H1 (cell line): ENCODE results near the gene KLK1. TPM values are rescaled to one million over a fixed set of nuclear protein-coding genes. Genes with fewer than 3 reads are reported as not detected.

Experiments
- CTCF ChIA-PET: fragments of 300-600 bp; sonication (Branson Sonifier 250); formaldehyde crosslinking; loops from one replicate; lab custom pipeline; 2021; ENCODE audit not compliant: partially characterized antibody; lab: Charles Lee
- POLR2A ChIA-PET: fragments of 300-600 bp; sonication (Branson Sonifier 250); formaldehyde crosslinking; loops from one replicate; lab custom pipeline; 2021; ENCODE audit warnings: inconsistent platforms; ENCODE audit not compliant: partially characterized antibody; lab: Charles Lee
- DNase-seq, 2 experiments: peaks; one replicate each; pipeline versions ENCODE4 v3.0.0 to v3.0.0-alpha.2; 2010 to 2022; ENCODE audit warnings: low spot score in 2 of 2, low read depth in 1 of 2, mixed read lengths in 1 of 2
- FAIRE-seq: peaks from 2 replicates; lab custom pipeline; 2011; peaks lifted over from hg19 to GRCh38; lab: Jason Lieb, UNC
- H2AFZ ChIP-seq: 2 replicates; pipeline ENCODE4 v1.8.1; 2012; ENCODE audit warnings: low read length, inconsistent platforms
- H2AK5ac ChIP-seq: 2 replicates; pipeline ENCODE4 v1.6.1; 2013; ENCODE audit warnings: low read depth, low read length
- H2BK120ac ChIP-seq: replicated peaks from 2 replicates; pipeline ENCODE3; 2013; ENCODE audit warnings: low read depth, low read length, inconsistent platforms
- H2BK12ac ChIP-seq: 2 replicates; pipeline ENCODE4 v1.6.1; 2013; ENCODE audit warnings: low read depth, low read length
- H2BK15ac ChIP-seq: 2 replicates; pipeline ENCODE4 v1.6.1; 2013; ENCODE audit warnings: low read length
- H2BK20ac ChIP-seq: 2 replicates; pipeline ENCODE4 v1.6.1; 2013; ENCODE audit warnings: low read length
- H2BK5ac ChIP-seq: 2 replicates; pipeline ENCODE4 v1.6.1; 2013; ENCODE audit warnings: low read depth, low read length
- H3K14ac ChIP-seq: 2 replicates; pipeline ENCODE4 v1.6.1; 2013; ENCODE audit warnings: inconsistent platforms; ENCODE audit not compliant: insufficient read length
- H3K18ac ChIP-seq: 2 replicates; pipeline ENCODE4 v1.6.1; 2013; ENCODE audit warnings: low read length; ENCODE audit errors: extremely low read depth
- H3K23ac ChIP-seq: 2 replicates; pipeline ENCODE4 v1.6.1; 2013; ENCODE audit warnings: inconsistent platforms; ENCODE audit not compliant: insufficient read length
- H3K23me2 ChIP-seq: 2 replicates; pipeline ENCODE4 v1.6.1; 2013; ENCODE audit warnings: low read depth, low read length
- H3K27ac ChIP-seq: 2 replicates; pipeline ENCODE4 v1.6.1; 2011; ENCODE audit warnings: low read depth, low read length, inconsistent platforms
- H3K27me3 ChIP-seq, 4 experiments: replicated peaks in 1 of 4; 1 replicate in 1 of 4; 2 replicates in 3 of 4; pipeline versions ENCODE4 v1.6.1 to v1.8.1; 2011 to 2013; ENCODE audit warnings: low read length in 3 of 4, mild to moderate bottlenecking in 3 of 4, inconsistent platforms in 2 of 4, mixed read lengths in 2 of 4, moderate library complexity in 1 of 4; ENCODE audit not compliant: control insufficient read depth in 3 of 4, insufficient read depth in 3 of 4; ENCODE audit errors: extremely low read depth in 1 of 4
- H3K36me3 ChIP-seq, 4 experiments: 2 replicates each; pipeline versions ENCODE4 v1.6.1 to v1.8.1; 2011 to 2013; ENCODE audit warnings: mild to moderate bottlenecking in 4 of 4, low read length in 3 of 4, moderate library complexity in 2 of 4, control low read depth in 1 of 4, inconsistent platforms in 1 of 4; ENCODE audit not compliant: insufficient read depth in 4 of 4, control insufficient read depth in 2 of 4
- H3K4ac ChIP-seq: replicated peaks from 2 replicates; pipeline ENCODE3; 2013; ENCODE audit warnings: low read length, low read depth, mixed read lengths, inconsistent platforms; ENCODE audit not compliant: insufficient read length
- H3K4me1 ChIP-seq, 4 experiments: replicated peaks in 1 of 4; 1 replicate in 1 of 4; 2 replicates in 3 of 4; pipeline versions ENCODE4 v1.6.1 to v1.8.1; 2011 to 2013; ENCODE audit warnings: low read length in 3 of 4, inconsistent platforms in 2 of 4, mixed read lengths in 1 of 4; ENCODE audit not compliant: insufficient read depth in 4 of 4, control insufficient read depth in 3 of 4
- H3K4me2 ChIP-seq, 2 experiments: 2 replicates each; pipeline versions ENCODE4 v1.6.1 to v1.8.1; 2011 to 2013; ENCODE audit warnings: low read depth in 2 of 2, low read length in 2 of 2, control low read depth in 1 of 2, inconsistent platforms in 1 of 2, mild to moderate bottlenecking in 1 of 2; ENCODE audit not compliant: insufficient read depth in 1 of 2
- H3K4me3 ChIP-seq, 4 experiments: fragments of 200-600, 300-600 bp in 1 of 4; sonication (generic), shearing (Covaris generic), sonication (Bioruptor Twin) in 1 of 4; 2 replicates each; pipeline versions ENCODE4 v1.5.1 to v1.8.1; 2011 to 2016; ENCODE audit warnings: low read length in 4 of 4, low read depth in 3 of 4, control low read depth in 2 of 4, inconsistent platforms in 2 of 4, mild to moderate bottlenecking in 2 of 4, mixed read lengths in 1 of 4, moderate library complexity in 1 of 4; ENCODE audit not compliant: insufficient read depth in 2 of 4; ENCODE audit errors: extremely low read depth in 1 of 4
- H3K56ac ChIP-seq: replicated peaks from 2 replicates; pipeline ENCODE3; 2013; ENCODE audit warnings: low read depth, mild to moderate bottlenecking, mixed read lengths, low read length, inconsistent platforms; ENCODE audit not compliant: insufficient read length
- H3K79me1 ChIP-seq: 2 replicates; pipeline ENCODE4 v1.6.1; 2013; ENCODE audit warnings: low read depth, low read length, control low read depth
- H3K79me2 ChIP-seq, 2 experiments: 2 replicates each; pipeline versions ENCODE4 v1.6.1 to v1.8.1; 2012 to 2013; ENCODE audit warnings: low read length in 2 of 2, mild to moderate bottlenecking in 2 of 2, inconsistent platforms in 1 of 2; ENCODE audit not compliant: insufficient read depth in 2 of 2, control insufficient read depth in 1 of 2
- H3K9ac ChIP-seq, 4 experiments: replicated peaks in 1 of 4; 1 replicate in 1 of 4; 2 replicates in 3 of 4; pipeline versions ENCODE4 v1.6.1 to v1.8.1; 2011 to 2013; ENCODE audit warnings: low read depth in 3 of 4, low read length in 3 of 4, control low read depth in 2 of 4, mild to moderate bottlenecking in 2 of 4, moderate library complexity in 2 of 4, inconsistent platforms in 1 of 4; ENCODE audit errors: extremely low read depth in 1 of 4
- H3K9me3 ChIP-seq, 2 experiments: 2 replicates each; pipeline versions ENCODE4 v1.6.1 to v1.8.1; 2012 to 2013; ENCODE audit warnings: mild to moderate bottlenecking in 2 of 2, moderate library complexity in 2 of 2, control low read depth in 1 of 2, inconsistent platforms in 1 of 2, low read depth in 1 of 2, low read length in 1 of 2, mixed read lengths in 1 of 2; ENCODE audit not compliant: insufficient read depth in 2 of 2
- H4K20me1 ChIP-seq, 2 experiments: replicated peaks in 1 of 2; 2 replicates each; pipeline versions ENCODE3 to v1.8.1; 2011 to 2013; ENCODE audit warnings: inconsistent platforms in 2 of 2, low read length in 2 of 2, mild to moderate bottlenecking in 1 of 2; ENCODE audit not compliant: insufficient read depth in 2 of 2, control insufficient read depth in 1 of 2
- H4K5ac ChIP-seq: 2 replicates; pipeline ENCODE4 v1.6.1; 2013; ENCODE audit warnings: low read length, low read depth, mixed read lengths, inconsistent platforms; ENCODE audit not compliant: insufficient read length
- H4K8ac ChIP-seq: 2 replicates; pipeline ENCODE4 v1.8.0; 2013; ENCODE audit warnings: mild to moderate bottlenecking, moderate library complexity, low read length, inconsistent platforms; ENCODE audit not compliant: insufficient read depth; ENCODE audit errors: extremely low read depth
- H4K91ac ChIP-seq: replicated peaks from 2 replicates; pipeline ENCODE3; 2013; ENCODE audit warnings: low read length, mixed read lengths, inconsistent platforms; ENCODE audit not compliant: insufficient read length
- BCL11A ChIP-seq, 2 experiments: IDR thresholded peaks; one replicate each; pipeline ENCODE4 v1.6.1; 2011; ENCODE audit warnings: low read depth in 2 of 2, low read length in 2 of 2, mild to moderate bottlenecking in 2 of 2
- POLR2AphosphoS5 ChIP-seq: IDR thresholded peaks from 2 replicates; pipeline ENCODE4 v1.6.1; 2011; ENCODE audit warnings: low read depth, low read length
- POU5F1 ChIP-seq: IDR thresholded peaks from 2 replicates; pipeline ENCODE4 v1.6.1; 2011; ENCODE audit warnings: low read depth, mild to moderate bottlenecking, low read length, moderate library complexity
- RXRA ChIP-seq: IDR thresholded peaks from 2 replicates; pipeline ENCODE4 v1.6.1; 2011; ENCODE audit warnings: low read depth, mild to moderate bottlenecking, low read length, moderate library complexity; ENCODE audit not compliant: insufficient read depth
- SAP30 ChIP-seq: fragments of 300-600 bp; sonication (generic); IDR thresholded peaks from 2 replicates; pipeline ENCODE4 v1.7.1; 2012; ENCODE audit warnings: low read length, moderate library complexity, mild to moderate bottlenecking, inconsistent platforms; ENCODE audit not compliant: insufficient read depth, insufficient replicate concordance
- WGBS, 2 experiments: shearing (Covaris generic) in 1 of 2; methylation state at CpG; one replicate each; pipeline versions ENCODE4 v1.1.6 to v1.1.7; 2013 to 2015; ENCODE audit warnings: low lambda C conversion rate in 2 of 2, mixed read lengths in 2 of 2, inconsistent platforms in 1 of 2, low coverage in 1 of 2, missing lambda C conversion rate in 1 of 2; ENCODE audit not compliant: insufficient replicate concordance in 2 of 2, insufficient coverage in 1 of 2, insufficient read length in 1 of 2; ENCODE audit errors: extremely low coverage in 1 of 2, missing lambda C conversion rate in 1 of 2; 5-methylcytosine and 5-hydroxymethylcytosine counted together
- polyA plus RNA-seq, 7 experiments: library from polyadenylated mRNA; depleted of rRNA in 3 of 7; stranded (reverse) in 5 of 7; unstranded in 2 of 7; fragments of >200 nt in 5 of 7; fragments of 200-250 nt in 2 of 7; gene quantifications; 1 replicate in 5 of 7; 2 replicates in 1 of 7; 4 replicates in 1 of 7; pipeline versions ENCODE4 v1.2.1 to v1.2.3, GENCODE V29; 2011 to 2013; ENCODE audit warnings: missing spikeins in 2 of 7, mixed read lengths in 2 of 7
- total RNA-seq: library from RNA; stranded (reverse); fragmentation: NEBNext Ultra II Directional; extraction: Animal tissue kit (Norgen Biotek cat#: 25700); gene quantifications from 2 replicates; pipeline ENCODE4 v1.2.1, GENCODE V29; 2021

The KLK1 gene
- total and polyA plus RNA-seq, 2 of the 8 experiments (the other 6 are each of a cell fraction or from before 2014, with no cell fraction given), result 3.4 to 4.0 TPM

DNA sequence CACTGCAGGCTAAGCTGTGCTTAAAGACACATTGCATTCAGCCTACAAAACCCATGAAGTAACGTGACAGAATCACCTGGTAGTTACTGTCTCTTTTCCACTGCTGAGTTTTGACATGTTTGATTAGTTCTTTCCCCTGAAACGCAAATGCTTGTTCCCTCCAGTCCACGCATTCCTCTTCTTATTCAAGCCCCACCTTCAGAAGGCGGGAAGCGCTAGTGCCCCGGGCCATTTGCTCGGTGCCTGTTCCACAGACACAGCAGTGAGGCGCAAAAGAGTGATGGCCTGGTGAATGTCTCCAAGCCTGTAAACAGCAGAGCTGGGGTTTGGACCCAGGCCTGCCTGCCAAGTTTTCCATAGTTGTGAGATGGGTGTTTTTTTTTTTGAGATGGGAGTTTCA, 22.5 kb downstream of the KLK1 start:
- TF ChIP-seq BCL11A (IDR thresholded peaks at IDR 0.05; ENCODE audit: low read depth in 2 of 2, low read length in 2 of 2) (no peak), POU5F1 (no peak), RXRA (no peak), SAP30 (no peak), POLR2AphosphoS5 (peak; percentile 40; the same call in 1 of the 2 replicates)
- H2AFZ ChIP-seq, result no peak overlapping the region
- H2BK12ac ChIP-seq, result no peak overlapping the region
- no peak overlapping the region for H3K23ac ChIP-seq
- H3K4me1 ChIP-seq, result peaks cover 0 to 11% (median 6%) of the 10 kb centered on the region in 4 experiments; a peak in 5 of 7 replicates
- no peak overlapping the region for H3K14ac ChIP-seq
- DNase-seq (no peak), FAIRE-seq (no peak)
- H3K9ac ChIP-seq, result no peak overlapping the region
- no peaks in the 10 kb centered on the region; a peak in 1 of 7 replicates for H3K27me3 ChIP-seq
- H3K4ac ChIP-seq, result no peak overlapping the region
- 93% methylated on average over 8 of the region's 8 CpGs; no CpG with 5 or more reads in 1 of the 2 experiments for WGBS, 2 experiments
- no peak overlapping the region for H3K4me3 ChIP-seq
- no peak overlapping the region for H2BK5ac ChIP-seq
- H2AK5ac ChIP-seq, result no peak overlapping the region
- peaks cover 49 to 51% of the 10 kb centered on the region in 2 experiments for H4K20me1 ChIP-seq
- CTCF ChIA-PET, result interaction anchor here (0.6 to 1.8 kb wide), 3 partner anchors 96 to 264 kb away, joined by 3 to 5 read pairs (median 4); no protein-coding TSS in a partner anchor
- no peak overlapping the region for H3K18ac ChIP-seq
- H2BK20ac ChIP-seq, result no peak overlapping the region
- POLR2A ChIA-PET, result interaction anchor here (0.7 to 15.0 kb wide), 18 partner anchors 10 to 304 kb away, joined by 3 to 275 read pairs (median 4); partner anchors contain the start of genes ACP4, KLK1 and KLK4
- no peak overlapping the region for H2BK120ac ChIP-seq
- no peak overlapping the region for H3K27ac ChIP-seq
- H3K23me2 ChIP-seq, result peaks cover 8% of the 10 kb centered on the region
- no peak overlapping the region for H3K56ac ChIP-seq
- H3K79me2 ChIP-seq, result peaks cover 25 to 45% of the 10 kb centered on the region in 2 experiments
- no peak overlapping the region for H4K91ac ChIP-seq
- H3K9me3 ChIP-seq, result no peaks in the 10 kb centered on the region
- H3K79me1 ChIP-seq, result peaks cover 14% of the 10 kb centered on the region
- no peak overlapping the region for H3K4me2 ChIP-seq
- no peak overlapping the region for H4K5ac ChIP-seq
- H3K36me3 ChIP-seq, result peaks cover 32 to 58% (median 50%) of the 10 kb centered on the region in 4 experiments; a peak in 7 of 8 replicates
- H4K8ac ChIP-seq, result no peak overlapping the region
- H2BK15ac ChIP-seq, result no peak overlapping the region
